M059J (cell line): ENCODE results near the gene GNAT2. TPM values are rescaled to one million over a fixed set of nuclear protein-coding genes. Genes with fewer than 3 reads are reported as not detected.
A peak's percentile ranks its signal among the peaks of the same experiment; 100 is the strongest.

Experiments
- DNase-seq: peaks from one replicate; pipeline ENCODE4 v3.0.0-alpha.2; 2012; ENCODE audit warnings: low read depth
- total RNA-seq: library from RNA; depleted of rRNA; stranded (reverse); fragments of >200 nt; shearing (Covaris generic); gene quantifications from 2 replicates; pipeline ENCODE4 v1.2.3, GENCODE V29; 2014

Gene GNAT2
- total RNA-seq, 1 experiment from 2014 or later, result 0.12 TPM

- DNase-seq, result no peak
Measured at GRCh38 chr1:109642626-109643025, 23.2 kb upstream of the GNAT2 start.

DNA sequence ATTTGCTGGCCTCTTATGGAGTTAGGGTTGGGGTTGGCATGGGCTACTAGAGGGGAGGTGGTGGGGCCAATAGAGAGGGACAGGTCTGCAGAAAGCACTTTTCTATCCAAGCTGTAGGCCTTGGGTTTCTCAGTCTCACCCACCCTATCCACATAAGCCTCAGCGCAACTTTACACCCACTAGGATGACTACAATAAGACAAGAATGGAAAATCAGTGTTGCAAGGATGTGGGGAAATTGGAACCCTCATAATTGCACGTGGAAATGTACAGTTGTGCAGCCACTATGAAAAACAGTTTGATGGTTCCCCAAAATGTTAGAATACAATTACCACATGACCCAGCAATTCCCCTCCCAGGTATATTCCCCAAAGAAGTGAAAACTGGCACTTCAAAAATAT is 22.4 kb upstream of the GNAT2 start:
- DNase-seq, result no peak

DNA sequence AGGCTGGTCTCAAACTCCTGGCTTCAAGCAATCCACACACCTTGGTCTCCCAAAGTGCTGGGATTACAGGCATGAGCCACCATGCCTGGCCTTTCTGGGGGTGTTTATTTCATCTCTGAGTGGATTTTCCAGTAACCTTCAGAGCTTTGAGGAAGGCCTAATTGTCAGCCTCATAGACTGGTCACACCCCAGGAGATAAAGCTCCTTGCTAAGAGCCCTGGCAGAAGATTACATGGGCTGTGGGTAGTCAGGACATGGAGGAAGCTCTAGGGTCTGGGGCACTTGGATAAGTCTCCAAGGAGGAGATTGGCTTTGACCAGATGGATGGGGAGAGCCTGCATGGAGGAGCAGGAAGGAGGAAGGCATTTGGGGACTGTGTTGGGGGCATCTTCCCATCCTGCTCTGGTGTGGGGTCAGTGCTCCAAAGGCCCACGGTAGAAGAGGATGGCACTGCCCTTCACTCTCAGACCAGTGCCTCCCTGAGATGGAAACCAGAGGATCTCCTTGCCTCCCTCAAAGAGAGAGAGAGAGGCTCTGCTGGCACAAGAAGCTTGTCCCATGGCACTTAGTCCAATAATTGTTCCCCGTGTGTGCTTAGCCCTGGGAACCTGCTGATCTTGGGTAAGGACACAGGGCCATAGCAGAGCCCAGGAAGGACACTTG is 21.8 kb upstream of the GNAT2 start:
- no peak for DNase-seq

GRCh38 chr1:109640285-109640865 is 21.0 kb upstream of the GNAT2 start:
- peak; percentile 61 for DNase-seq

- no peak for DNase-seq
Measured at GRCh38 chr1:109639841-109640184, 20.4 kb upstream of the GNAT2 start.

- no peak for DNase-seq
Measured at GRCh38 chr1:109639063-109639840, 19.8 kb upstream of the GNAT2 start.

DNA sequence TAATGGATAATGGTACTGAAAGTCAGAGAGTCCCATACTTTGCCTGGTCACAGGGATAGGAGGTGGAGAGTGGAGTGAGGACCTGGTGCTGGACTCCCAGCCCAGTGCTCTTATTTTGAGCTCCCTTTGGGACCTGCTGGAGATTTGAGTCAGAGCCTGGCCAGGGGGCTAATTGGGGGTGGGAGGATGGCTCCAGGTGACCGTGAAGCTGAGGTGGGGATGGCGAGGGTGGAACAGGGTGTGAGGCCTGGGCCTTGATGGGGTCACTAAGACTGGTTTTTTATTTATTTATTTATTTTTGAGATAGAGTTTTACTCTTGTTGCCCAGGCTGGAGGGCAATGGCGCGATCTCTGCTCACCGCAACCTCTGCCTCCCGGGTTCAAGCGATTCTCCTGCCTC is 18.0 kb upstream of the GNAT2 start:
- no peak for DNase-seq

DNA sequence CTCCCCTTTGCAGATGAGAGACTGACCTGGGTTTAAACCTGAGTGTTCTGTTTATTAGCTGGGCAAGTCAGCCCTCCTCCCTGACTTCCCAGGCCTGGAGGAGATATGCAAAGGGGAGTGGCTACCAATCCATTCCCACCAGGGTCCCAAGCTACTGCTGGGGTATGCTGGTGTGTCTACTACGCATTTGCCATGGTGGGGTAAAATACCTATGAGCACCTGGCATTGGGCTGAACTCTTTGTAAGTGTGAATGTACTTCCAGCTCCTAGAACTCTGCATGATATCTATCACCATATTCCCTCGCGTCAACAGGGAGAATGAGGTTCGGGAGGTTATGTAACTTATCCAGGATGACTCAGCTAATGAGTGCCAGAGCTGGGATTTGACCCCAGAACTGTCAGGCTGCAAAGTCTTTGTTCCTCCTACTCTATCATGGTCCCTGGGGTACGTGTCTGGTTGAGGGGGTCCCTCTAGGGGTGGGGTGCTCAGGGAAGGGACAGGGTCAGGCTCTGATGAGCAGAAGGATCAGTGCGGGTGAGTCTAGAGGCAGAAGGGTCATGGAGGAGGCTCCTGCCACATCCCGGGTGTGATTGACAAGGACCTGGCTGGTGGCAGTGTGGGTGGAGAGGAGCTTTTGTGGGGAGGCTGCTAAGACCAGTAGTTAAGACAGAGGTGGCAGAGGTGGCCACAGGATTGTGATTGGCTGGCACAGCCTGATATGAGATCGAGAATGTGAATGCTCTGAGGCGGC is 17.0 kb upstream of the GNAT2 start:
- DNase-seq, result peak; percentile 76

DNA sequence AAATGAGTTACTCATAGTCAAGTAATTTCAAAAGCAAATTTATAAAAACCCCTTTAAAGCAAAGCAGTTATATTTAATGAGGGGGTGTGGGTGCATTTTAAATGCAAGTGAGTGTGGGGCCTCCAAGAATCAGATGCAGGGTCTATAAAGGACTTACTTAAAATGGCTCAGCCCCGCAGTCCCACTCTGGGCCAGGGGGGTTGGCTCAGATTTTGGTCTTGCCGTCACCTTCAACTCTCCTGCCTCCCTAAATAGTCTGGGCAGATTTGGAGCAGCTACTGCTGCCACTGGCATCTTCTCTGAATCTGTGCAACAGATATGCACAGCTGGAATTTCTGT is 16.4 kb upstream of the GNAT2 start:
- DNase-seq, result no peak

- DNase-seq, result no peak
Measured at GRCh38 chr1:109634771-109635750, 15.6 kb upstream of the GNAT2 start.

DNA sequence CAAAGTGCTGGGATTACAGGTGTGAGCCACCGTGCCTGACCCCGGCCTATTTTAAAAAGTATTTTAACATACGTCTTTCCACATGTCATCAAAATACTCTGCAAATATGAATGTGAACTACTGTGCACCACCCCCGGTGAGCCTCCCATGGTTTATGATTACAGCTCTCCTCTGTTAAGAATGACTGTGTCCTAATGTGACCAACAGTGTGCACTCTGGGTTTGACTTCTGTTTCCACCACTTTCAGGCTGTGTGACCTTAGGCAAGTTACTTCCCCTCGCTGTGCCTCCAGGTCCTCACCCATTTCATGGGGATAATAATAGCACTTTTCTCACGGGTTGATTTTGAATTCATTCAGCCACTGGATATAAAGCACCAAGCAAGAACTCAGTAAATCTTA is 14.9 kb upstream of the GNAT2 start:
- no peak for DNase-seq

DNA sequence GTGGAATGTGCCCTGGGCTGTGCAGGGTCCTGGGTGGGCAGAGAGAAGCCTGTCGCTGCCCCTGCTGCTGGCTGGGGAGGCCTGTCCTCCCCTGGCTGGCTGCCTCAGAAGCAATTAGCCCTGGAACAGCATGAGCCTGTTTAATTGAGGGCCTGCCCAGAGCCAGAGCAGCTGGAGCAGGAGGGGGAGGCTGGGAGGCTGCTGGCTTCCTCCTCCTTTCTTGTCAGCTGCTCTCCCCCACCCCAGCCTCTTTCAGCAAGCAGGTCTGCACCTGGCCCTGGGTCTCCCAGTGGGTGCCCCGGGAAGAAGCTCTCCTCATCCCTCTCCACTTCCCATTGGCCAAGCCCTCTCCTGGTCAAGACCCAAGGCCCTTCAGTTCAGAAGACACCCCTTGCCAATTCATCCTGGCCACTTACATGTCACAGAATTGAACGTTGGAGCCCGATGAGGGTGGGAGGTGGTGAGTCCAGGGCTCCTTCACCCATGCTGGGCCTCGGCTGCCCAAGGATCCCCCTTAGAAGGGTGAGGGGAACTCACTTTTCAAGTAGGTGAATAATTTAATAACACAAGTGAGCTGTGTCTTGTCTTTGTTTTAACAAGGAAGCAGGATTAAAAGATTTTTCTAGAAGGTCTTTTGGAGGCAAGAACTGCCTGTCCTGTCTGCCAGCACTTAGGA is 13.4 kb upstream of the GNAT2 start:
- no peak for DNase-seq

- no peak for DNase-seq
Measured at GRCh38 chr1:109631513-109632505, 12.4 kb upstream of the GNAT2 start.

DNA sequence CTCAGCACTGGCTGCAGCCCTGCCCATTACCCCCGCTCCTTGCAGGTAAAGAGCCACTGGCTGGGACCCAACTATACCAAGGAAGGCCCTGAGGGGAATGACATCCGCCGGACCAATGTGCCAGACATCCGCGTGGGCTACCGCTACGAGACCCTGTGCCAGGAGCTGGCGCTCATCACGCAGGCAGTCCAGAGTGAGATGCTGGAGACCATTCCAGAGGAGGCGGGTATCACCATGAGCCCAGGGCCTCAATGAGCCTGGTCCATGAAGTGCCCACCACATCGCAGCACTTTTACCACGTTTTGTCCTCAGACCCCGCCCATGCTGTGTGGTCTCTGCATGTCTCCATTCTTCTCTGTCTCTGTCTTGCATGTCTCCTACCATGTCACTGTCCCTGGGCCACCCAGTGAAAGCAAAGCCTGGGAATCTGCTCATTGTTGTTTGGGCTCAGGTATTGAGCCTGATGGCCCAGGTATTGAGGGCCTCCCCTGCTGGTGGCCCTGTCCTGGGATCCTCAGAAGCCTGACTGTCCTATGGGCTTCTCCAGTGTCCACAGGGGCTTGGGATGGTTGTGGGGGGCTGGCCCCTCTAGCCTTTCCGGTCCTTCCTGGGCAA is 11.6 kb upstream of the GNAT2 start:
- no peak for DNase-seq

- DNase-seq, result no peak
Measured at GRCh38 chr1:109630081-109630897, 10.9 kb upstream of the GNAT2 start.

DNA sequence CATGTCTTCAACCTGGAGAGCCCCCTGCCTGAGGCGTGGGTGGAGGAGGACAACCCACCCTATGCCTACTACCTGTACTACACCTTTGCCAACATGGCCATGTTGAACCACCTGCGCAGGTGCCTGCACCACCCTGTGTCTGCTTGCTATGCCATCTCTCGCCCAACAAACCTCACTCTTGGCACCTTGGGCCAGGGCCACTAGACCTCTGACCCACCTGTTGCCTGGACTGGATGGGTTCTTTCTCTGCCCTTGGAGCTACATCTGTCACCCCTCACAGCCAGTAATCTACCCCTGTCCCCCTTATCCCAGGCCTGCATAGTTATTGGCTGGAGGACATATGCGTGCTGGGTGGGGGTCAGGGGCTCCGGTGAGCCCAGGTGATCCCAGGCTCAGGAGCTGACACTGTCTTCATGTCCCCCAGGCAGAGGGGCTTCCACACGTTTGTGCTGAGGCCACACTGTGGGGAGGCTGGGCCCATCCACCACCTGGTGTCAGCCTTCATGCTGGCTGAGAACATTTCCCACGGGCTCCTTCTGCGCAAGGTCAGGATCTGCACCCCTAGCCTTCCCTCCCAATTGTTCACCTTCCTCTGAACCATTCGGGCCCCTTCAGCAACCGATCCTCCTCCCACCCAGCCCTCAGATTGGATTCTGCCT is 10.1 kb upstream of the GNAT2 start:
- no peak for DNase-seq

DNA sequence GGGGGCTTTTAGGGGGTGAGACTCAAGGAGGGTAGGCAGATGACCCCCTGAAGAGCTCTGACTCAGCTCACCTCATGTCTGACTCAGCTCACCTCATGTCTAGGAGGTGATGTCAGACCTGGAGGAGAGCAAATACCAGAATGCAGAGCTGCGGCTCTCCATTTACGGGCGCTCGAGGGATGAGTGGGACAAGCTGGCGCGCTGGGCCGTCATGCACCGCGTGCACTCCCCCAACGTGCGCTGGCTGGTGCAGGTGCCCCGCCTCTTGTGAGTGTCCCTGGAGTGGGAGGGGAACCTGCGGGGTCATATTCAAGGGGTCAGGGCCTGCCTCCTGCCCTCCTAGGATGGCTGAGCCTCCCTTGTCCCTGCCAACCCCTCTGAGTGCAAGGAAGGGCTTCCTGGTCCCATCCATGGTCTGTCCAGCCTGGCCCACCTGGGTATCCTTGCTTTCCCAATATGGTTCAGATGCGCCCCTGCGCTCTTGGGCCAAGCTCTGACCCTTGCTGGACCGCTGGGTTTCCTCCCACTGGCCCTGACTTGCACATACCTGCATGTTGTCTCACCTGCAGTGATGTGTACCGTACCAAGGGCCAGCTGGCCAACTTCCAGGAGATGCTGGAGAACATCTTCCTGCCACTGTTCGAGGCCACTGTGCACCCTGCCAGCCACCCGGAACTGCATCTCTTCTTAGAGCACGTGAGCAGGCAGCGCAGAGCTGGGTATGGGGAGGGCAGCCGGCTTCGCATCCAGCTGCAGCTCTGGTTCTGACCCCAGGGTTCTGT is 9.3 kb upstream of the GNAT2 start:
- peak; percentile 70 for DNase-seq
